ENCODE data around the gene CCDC70. TPM values are rescaled to one million over a fixed set of nuclear protein-coding genes. Genes with fewer than 3 reads are reported as not detected.

The CCDC70 gene
- total RNA-seq, 1 experiment from 2014 or later: not detected

GRCh38 chr13:51914137-51914493 is 52.3 kb downstream of the CCDC70 start:
- Mint-ChIP-seq H3K4me3 (no peak overlapping the region), H3K36me3 (no peaks in the 10 kb centered on the region), H3K27me3 (ENCODE audit: low read depth) (peaks cover 11% of the 10 kb centered on the region), H3K27ac (no peak overlapping the region), H3K4me1 (peaks cover 11% of the 10 kb centered on the region), H3K9me3 (no peaks in the 10 kb centered on the region)
- ATAC-seq (no peak), DNase-seq (ENCODE audit: low spot score) (no peak)
- no peak for TF ChIP-seq SP1 (CRISPR knock-in tag; conservative IDR thresholded peaks at IDR 0.05)
- TF ChIP-seq SMAD4 (CRISPR knock-in tag; IDR thresholded peaks at IDR 0.05): no peak
- TF ChIP-seq ATF1 (CRISPR knock-in tag; IDR thresholded peaks at IDR 0.05): no peak
- TF ChIP-seq, protein P1, sequence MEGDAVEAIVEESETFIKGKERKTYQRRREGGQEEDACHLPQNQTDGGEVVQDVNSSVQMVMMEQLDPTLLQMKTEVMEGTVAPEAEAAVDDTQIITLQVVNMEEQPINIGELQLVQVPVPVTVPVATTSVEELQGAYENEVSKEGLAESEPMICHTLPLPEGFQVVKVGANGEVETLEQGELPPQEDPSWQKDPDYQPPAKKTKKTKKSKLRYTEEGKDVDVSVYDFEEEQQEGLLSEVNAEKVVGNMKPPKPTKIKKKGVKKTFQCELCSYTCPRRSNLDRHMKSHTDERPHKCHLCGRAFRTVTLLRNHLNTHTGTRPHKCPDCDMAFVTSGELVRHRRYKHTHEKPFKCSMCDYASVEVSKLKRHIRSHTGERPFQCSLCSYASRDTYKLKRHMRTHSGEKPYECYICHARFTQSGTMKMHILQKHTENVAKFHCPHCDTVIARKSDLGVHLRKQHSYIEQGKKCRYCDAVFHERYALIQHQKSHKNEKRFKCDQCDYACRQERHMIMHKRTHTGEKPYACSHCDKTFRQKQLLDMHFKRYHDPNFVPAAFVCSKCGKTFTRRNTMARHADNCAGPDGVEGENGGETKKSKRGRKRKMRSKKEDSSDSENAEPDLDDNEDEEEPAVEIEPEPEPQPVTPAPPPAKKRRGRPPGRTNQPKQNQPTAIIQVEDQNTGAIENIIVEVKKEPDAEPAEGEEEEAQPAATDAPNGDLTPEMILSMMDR (IDR thresholded peaks at IDR 0.05): no peak
- no peak for TF ChIP-seq SOX15 (CRISPR knock-in tag; IDR thresholded peaks at IDR 0.05)
- no peak for TF ChIP-seq FOXP1 (CRISPR knock-in tag; IDR thresholded peaks at IDR 0.05; ENCODE audit: borderline replicate concordance)
- TF ChIP-seq, protein P2, sequence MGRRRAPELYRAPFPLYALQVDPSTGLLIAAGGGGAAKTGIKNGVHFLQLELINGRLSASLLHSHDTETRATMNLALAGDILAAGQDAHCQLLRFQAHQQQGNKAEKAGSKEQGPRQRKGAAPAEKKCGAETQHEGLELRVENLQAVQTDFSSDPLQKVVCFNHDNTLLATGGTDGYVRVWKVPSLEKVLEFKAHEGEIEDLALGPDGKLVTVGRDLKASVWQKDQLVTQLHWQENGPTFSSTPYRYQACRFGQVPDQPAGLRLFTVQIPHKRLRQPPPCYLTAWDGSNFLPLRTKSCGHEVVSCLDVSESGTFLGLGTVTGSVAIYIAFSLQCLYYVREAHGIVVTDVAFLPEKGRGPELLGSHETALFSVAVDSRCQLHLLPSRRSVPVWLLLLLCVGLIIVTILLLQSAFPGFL (CRISPR knock-in tag; IDR thresholded peaks at IDR 0.05; ENCODE audit: borderline replicate concordance): no peak
- no peak for TF ChIP-seq HMGA2 (CRISPR knock-in tag; IDR thresholded peaks at IDR 0.05)
- TF ChIP-seq, protein P3, sequence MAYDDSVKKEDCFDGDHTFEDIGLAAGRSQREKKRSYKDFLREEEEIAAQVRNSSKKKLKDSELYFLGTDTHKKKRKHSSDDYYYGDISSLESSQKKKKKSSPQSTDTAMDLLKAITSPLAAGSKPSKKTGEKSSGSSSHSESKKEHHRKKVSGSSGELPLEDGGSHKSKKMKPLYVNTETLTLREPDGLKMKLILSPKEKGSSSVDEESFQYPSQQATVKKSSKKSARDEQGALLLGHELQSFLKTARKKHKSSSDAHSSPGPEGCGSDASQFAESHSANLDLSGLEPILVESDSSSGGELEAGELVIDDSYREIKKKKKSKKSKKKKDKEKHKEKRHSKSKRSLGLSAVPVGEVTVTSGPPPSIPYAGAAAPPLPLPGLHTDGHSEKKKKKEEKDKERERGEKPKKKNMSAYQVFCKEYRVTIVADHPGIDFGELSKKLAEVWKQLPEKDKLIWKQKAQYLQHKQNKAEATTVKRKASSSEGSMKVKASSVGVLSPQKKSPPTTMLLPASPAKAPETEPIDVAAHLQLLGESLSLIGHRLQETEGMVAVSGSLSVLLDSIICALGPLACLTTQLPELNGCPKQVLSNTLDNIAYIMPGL (CRISPR knock-in tag; IDR thresholded peaks at IDR 0.05): no peak
- no peak for TF ChIP-seq ZNF396 (CRISPR knock-in tag; IDR thresholded peaks at IDR 0.05; ENCODE audit: borderline replicate concordance)
- TF ChIP-seq, protein P4, sequence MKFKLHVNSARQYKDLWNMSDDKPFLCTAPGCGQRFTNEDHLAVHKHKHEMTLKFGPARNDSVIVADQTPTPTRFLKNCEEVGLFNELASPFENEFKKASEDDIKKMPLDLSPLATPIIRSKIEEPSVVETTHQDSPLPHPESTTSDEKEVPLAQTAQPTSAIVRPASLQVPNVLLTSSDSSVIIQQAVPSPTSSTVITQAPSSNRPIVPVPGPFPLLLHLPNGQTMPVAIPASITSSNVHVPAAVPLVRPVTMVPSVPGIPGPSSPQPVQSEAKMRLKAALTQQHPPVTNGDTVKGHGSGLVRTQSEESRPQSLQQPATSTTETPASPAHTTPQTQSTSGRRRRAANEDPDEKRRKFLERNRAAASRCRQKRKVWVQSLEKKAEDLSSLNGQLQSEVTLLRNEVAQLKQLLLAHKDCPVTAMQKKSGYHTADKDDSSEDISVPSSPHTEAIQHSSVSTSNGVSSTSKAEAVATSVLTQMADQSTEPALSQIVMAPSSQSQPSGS (CRISPR knock-in tag; IDR thresholded peaks at IDR 0.05; ENCODE audit: borderline replicate concordance, low read depth): no peak
- TF ChIP-seq TCF7 (CRISPR knock-in tag; IDR thresholded peaks at IDR 0.05; ENCODE audit: low read depth): no peak
- TF ChIP-seq ZNF138 (CRISPR knock-in tag; conservative IDR thresholded peaks at IDR 0.05): no peak
- no peak for TF ChIP-seq GRHL2 (CRISPR knock-in tag; IDR thresholded peaks at IDR 0.05; ENCODE audit: insufficient replicate concordance, severe bottlenecking)
- ChIA-PET CTCF (interaction anchor here (1.1 to 3.2 kb wide), 7 partner anchors 10 to 214 kb away, joined by 3 to 14 read pairs (median 10); partner anchors contain the start of genes NEK5 and TMEM272), POLR2A (no interaction called here)

Other genes with a start within 250 kb of the CCDC70 start
- 10.2 to 14.8 TPM (median 12.9 TPM) in 3 replicates for gene DHRS12, start 57.8 kb upstream of the CCDC70 start, total RNA-seq (2021)
- 0.09 to 0.21 TPM in 2 of 3 replicates, not detected in the other for gene TMEM272, start 16.8 kb upstream of the CCDC70 start, total RNA-seq (2021)
- 10.2 to 11.8 TPM (median 11.6 TPM) in 3 replicates for gene ATP7B, start 149.5 kb downstream of the CCDC70 start, total RNA-seq (2021)
- 35.9 to 40.6 TPM (median 38.9 TPM) in 3 replicates for gene ALG11, start 150.4 kb downstream of the CCDC70 start, total RNA-seq (2021)
- gene UTP14C, start 162.7 kb downstream of the CCDC70 start, total RNA-seq (2021): 18.5 to 20.5 TPM (median 19.2 TPM) in 3 replicates

Data from WTC11 (cell line).